Panc1 (cell line): ENCODE measurements around the gene NUDT3. TPM values are rescaled to one million over a fixed set of nuclear protein-coding genes. Genes with fewer than 3 reads are reported as not detected.

Experiments
- ATAC-seq: fragments of 200-7000 bp; cut with Tn5 transposase; 2 replicates; pipeline ENCODE4 v1.9.1; 2020; ENCODE audit warnings: mild to moderate bottlenecking, moderate library complexity
- BruUV-seq: library from RNA; stranded (reverse); fragments of 400-500 nt; replicated peaks from 2 replicates; lab custom pipeline; 2021; lab: Mats Ljungman, UMichigan
- CTCF ChIA-PET: fragments of 300-600 bp; sonication (Branson Sonifier 250); formaldehyde crosslinking; loops from one replicate; lab custom pipeline; 2022; ENCODE audit warnings: antibody characterized with exemption; lab: Charles Lee
- POLR2A ChIA-PET: fragments of 300-600 bp; sonication (Branson Sonifier 250); formaldehyde crosslinking; loops from one replicate; lab custom pipeline; 2022; ENCODE audit warnings: antibody characterized with exemption; lab: Charles Lee
- DNase-seq: peaks from one replicate; pipeline ENCODE4 v3.0.0-alpha.2; 2010; ENCODE audit warnings: low read depth, low spot score
- H3K27ac ChIP-seq: 2 replicates; pipeline ENCODE4 v1.5.1; 2011; ENCODE audit warnings: mild to moderate bottlenecking, low read length, inconsistent platforms
- H3K27me3 ChIP-seq: fragments of 200-500 bp; sonication (Bioruptor generic); 2 replicates; pipeline ENCODE4 v1.6.0; 2014; ENCODE audit warnings: low read length, inconsistent platforms; ENCODE audit not compliant: control insufficient read depth, insufficient read depth
- H3K36me3 ChIP-seq: fragments of 200-500 bp; sonication (Bioruptor generic); 2 replicates; pipeline ENCODE4 v1.5.1; 2014; ENCODE audit warnings: inconsistent platforms, mild to moderate bottlenecking, low read length, moderate library complexity; ENCODE audit not compliant: control insufficient read depth, insufficient read depth
- H3K4me1 ChIP-seq: 2 replicates; pipeline ENCODE4 v1.5.1; 2011; ENCODE audit warnings: inconsistent platforms, mild to moderate bottlenecking, low read length, moderate library complexity; ENCODE audit not compliant: control insufficient read depth, insufficient read depth
- H3K4me3 ChIP-seq, 2 experiments: 2 replicates each; pipeline ENCODE4 v1.5.1; 2011 to 2012; ENCODE audit warnings: low read depth in 2 of 2, low read length in 2 of 2, mild to moderate bottlenecking in 2 of 2, inconsistent platforms in 1 of 2, moderate library complexity in 1 of 2
- H3K9me3 ChIP-seq: fragments of 200-500 bp; sonication (Bioruptor generic); 2 replicates; pipeline ENCODE4 v1.5.1; 2014; ENCODE audit warnings: low read depth, mild to moderate bottlenecking, inconsistent platforms, low read length, moderate library complexity; ENCODE audit not compliant: control insufficient read depth, insufficient read depth
- CTCF ChIP-seq: fragments of 450-650 bp; IDR thresholded peaks from 2 replicates; pipeline ENCODE4 v1.5.1; 2017; ENCODE audit warnings: mild to moderate bottlenecking
- POLR2AphosphoS5 ChIP-seq: IDR thresholded peaks from 2 replicates; pipeline ENCODE4 v1.6.1; 2012; ENCODE audit warnings: mild to moderate bottlenecking, low read depth, low read length, moderate library complexity
- SIN3A ChIP-seq: IDR thresholded peaks from 2 replicates; pipeline ENCODE4 v1.6.1; 2012; ENCODE audit warnings: low read depth, mild to moderate bottlenecking, low read length, moderate library complexity, borderline replicate concordance; ENCODE audit not compliant: insufficient read depth
- TCF7L2 ChIP-seq: IDR thresholded peaks from 2 replicates; pipeline ENCODE4 v1.6.1; 2011; ENCODE audit warnings: mild to moderate bottlenecking, low read depth, low read length, inconsistent platforms
- in situ Hi-C: cut with HindIII; loops from 2 replicates; pipeline ENCODE4 v1.10.0; 2016; ENCODE audit warnings: low sequenced_read_pairs, low pct_unique_long_range_greater_than_20kb
- intact Hi-C: fragments of 100-400 bp; cut with micrococcal nuclease; formaldehyde crosslinking; loops from one replicate; pipeline ENCODE4 v1.10.0; 2022; ENCODE audit not compliant: unreplicated experiment
- total RNA-seq: library from RNA; stranded (reverse); gene quantifications from one replicate; pipeline ENCODE4 v1.2.1, GENCODE V29; 2021; ENCODE audit not compliant: unreplicated experiment
- TF ChIP-seq, protein P1 (sequence below), 2 experiments: IDR thresholded peaks; 2 replicates each; pipeline ENCODE4 v1.6.1; 2011 to 2012; ENCODE audit warnings: low read depth in 2 of 2, control low read depth in 1 of 2, low read length in 1 of 2, mild to moderate bottlenecking in 1 of 2, moderate library complexity in 1 of 2; ENCODE audit not compliant: insufficient read depth in 1 of 2

NUDT3 gene
- total RNA-seq, 1 experiment from 2014 or later = 25.9 TPM

DNA sequence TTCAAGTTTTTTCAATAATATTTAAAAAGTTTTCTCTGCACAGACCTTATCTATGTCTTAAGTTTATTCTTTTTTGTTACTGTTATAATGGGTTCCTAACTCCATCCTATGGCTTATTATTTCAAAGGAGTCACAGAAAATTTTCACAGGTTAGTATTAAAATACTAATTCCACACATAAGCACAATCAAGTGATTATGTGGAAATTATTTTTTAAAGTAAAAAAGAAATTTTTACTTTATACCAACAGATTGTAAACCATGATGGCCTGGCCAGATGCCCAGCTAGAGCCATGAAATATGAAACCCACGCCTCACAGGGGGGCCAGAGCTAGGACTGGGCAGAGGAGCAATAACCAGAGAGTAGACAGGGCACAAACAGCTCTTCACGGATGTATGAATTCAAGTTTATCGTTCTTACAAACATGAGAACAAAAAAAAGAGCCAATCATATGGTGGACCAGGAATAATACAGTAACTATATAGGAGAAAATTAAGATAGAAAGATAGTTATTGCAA is 34.0 kb downstream of the NUDT3 start:
- POLR2A ChIA-PET = interaction anchor here (0.6 kb wide), 1 partner anchor 463 kb away, joined by 7 read pairs; no protein-coding TSS in a partner anchor
- no peak overlapping the region for H3K4me3 ChIP-seq
- TF ChIP-seq SIN3A (no peak), POLR2AphosphoS5 (no peak), CTCF (no peak), TCF7L2 (no peak)
- TF ChIP-seq, protein P1, sequence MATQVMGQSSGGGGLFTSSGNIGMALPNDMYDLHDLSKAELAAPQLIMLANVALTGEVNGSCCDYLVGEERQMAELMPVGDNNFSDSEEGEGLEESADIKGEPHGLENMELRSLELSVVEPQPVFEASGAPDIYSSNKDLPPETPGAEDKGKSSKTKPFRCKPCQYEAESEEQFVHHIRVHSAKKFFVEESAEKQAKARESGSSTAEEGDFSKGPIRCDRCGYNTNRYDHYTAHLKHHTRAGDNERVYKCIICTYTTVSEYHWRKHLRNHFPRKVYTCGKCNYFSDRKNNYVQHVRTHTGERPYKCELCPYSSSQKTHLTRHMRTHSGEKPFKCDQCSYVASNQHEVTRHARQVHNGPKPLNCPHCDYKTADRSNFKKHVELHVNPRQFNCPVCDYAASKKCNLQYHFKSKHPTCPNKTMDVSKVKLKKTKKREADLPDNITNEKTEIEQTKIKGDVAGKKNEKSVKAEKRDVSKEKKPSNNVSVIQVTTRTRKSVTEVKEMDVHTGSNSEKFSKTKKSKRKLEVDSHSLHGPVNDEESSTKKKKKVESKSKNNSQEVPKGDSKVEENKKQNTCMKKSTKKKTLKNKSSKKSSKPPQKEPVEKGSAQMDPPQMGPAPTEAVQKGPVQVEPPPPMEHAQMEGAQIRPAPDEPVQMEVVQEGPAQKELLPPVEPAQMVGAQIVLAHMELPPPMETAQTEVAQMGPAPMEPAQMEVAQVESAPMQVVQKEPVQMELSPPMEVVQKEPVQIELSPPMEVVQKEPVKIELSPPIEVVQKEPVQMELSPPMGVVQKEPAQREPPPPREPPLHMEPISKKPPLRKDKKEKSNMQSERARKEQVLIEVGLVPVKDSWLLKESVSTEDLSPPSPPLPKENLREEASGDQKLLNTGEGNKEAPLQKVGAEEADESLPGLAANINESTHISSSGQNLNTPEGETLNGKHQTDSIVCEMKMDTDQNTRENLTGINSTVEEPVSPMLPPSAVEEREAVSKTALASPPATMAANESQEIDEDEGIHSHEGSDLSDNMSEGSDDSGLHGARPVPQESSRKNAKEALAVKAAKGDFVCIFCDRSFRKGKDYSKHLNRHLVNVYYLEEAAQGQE (IDR thresholded peaks at IDR 0.05; ENCODE audit: insufficient read depth in 1 of 2, low read depth in 2 of 2, low read length in 1 of 2) = no peak
- no peak overlapping the region for H3K27ac ChIP-seq
- H3K36me3 ChIP-seq = no peaks in the 10 kb centered on the region
- in situ Hi-C loops = no loop called here
- no peaks in the 10 kb centered on the region for H3K9me3 ChIP-seq
- intact Hi-C loops = no loop called here
- CTCF ChIA-PET = no interaction called here
- DNase-seq (no peak), ATAC-seq (no peak)
- BruUV-seq = no TSS peak
- no peaks in the 10 kb centered on the region for H3K27me3 ChIP-seq
- H3K4me1 ChIP-seq = peaks cover 17% of the 10 kb centered on the region

GRCh38 chr6:34357937-34358336 is 34.5 kb downstream of the NUDT3 start:
- intact Hi-C loops = no loop called here
- Histone ChIP-seq H3K27me3 (no peaks in the 10 kb centered on the region), H3K4me3 (no peak overlapping the region), H3K4me1 (peaks cover 12% of the 10 kb centered on the region), H3K9me3 (no peaks in the 10 kb centered on the region), H3K36me3 (no peaks in the 10 kb centered on the region), H3K27ac (no peak overlapping the region)
- TF ChIP-seq POLR2AphosphoS5 = no peak
- ATAC-seq (no peak), DNase-seq (no peak)
- no TSS peak for BruUV-seq
- CTCF ChIA-PET = no interaction called here
- in situ Hi-C loops = no loop called here
- POLR2A ChIA-PET = interaction anchor here (0.6 kb wide), 1 partner anchor 463 kb away, joined by 7 read pairs; no protein-coding TSS in a partner anchor

DNA sequence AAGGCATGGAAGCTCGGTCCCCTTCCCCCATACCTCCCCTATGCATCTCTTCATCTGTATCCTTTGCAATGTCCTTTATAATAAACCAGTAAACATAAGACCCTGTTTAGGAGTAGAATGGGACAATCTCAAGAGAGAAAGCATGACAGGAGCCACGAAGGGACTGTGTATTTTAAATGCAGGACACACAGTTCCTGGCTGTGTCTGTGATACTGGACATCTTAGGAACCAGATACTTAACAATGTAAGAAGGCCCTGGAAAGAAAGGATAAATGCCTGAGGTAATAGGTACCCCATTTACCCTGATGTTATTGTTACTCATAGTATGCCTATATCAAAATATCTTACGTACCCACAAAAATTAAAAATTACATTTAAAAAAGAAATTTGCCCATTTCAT is 36.6 kb downstream of the NUDT3 start:
- intact Hi-C loops (no loop called here), in situ Hi-C loops (no loop called here)
- H3K27me3 ChIP-seq = no peaks in the 10 kb centered on the region
- no peak overlapping the region for H3K27ac ChIP-seq
- no peak for ATAC-seq
- TF ChIP-seq CTCF (no peak), POLR2AphosphoS5 (no peak), TCF7L2 (no peak), SIN3A (no peak)
- TF ChIP-seq, protein P1 (IDR thresholded peaks at IDR 0.05; ENCODE audit: insufficient read depth in 1 of 2, low read depth in 2 of 2, low read length in 1 of 2) = no peak
- H3K4me3 ChIP-seq = no peak overlapping the region
- H3K36me3 ChIP-seq = no peaks in the 10 kb centered on the region
- ChIA-PET CTCF (no interaction called here), POLR2A (no interaction called here)
- H3K4me1 ChIP-seq = peaks cover 12% of the 10 kb centered on the region
- H3K9me3 ChIP-seq = no peaks in the 10 kb centered on the region
- no peak for DNase-seq
- no TSS peak for BruUV-seq
